Liver (tissue), 9 donors: ENCODE results near the gene TRIM59. TPM values are rescaled to one million over a fixed set of nuclear protein-coding genes. Genes with fewer than 3 reads are reported as not detected.

Experiments
- DNase-seq: peaks from one replicate; pipeline ENCODE4 v3.0.0-alpha.2; 2017; ENCODE audit warnings: low spot score
- H3K27ac ChIP-seq, 2 donors: one replicate each; pipeline ENCODE4 v1.7.0; 2013; ENCODE audit warnings: inconsistent platforms in 2 of 2, low read length in 2 of 2, control low read depth in 1 of 2, low read depth in 1 of 2, mild to moderate bottlenecking in 1 of 2
- H3K27me3 ChIP-seq, 4 donors: one replicate each; pipeline versions ENCODE4 v1.6.1 to v1.7.0; 2013; ENCODE audit warnings: low read length in 3 of 4, inconsistent platforms in 1 of 4, mild to moderate bottlenecking in 1 of 4, moderate library complexity in 1 of 4; ENCODE audit not compliant: control insufficient read depth in 4 of 4, insufficient read depth in 4 of 4
- H3K36me3 ChIP-seq, 4 donors: one replicate each; pipeline versions ENCODE4 v1.6.1 to v1.7.0; 2013; ENCODE audit warnings: low read length in 3 of 4, mild to moderate bottlenecking in 3 of 4, low read depth in 1 of 4, moderate library complexity in 1 of 4; ENCODE audit not compliant: control insufficient read depth in 4 of 4, insufficient read depth in 3 of 4
- H3K4me1 ChIP-seq, 4 donors: one replicate each; pipeline versions ENCODE4 v1.6.1 to v1.7.0; 2013; ENCODE audit warnings: low read length in 3 of 4, mild to moderate bottlenecking in 3 of 4, moderate library complexity in 1 of 4; ENCODE audit not compliant: control insufficient read depth in 4 of 4, insufficient read depth in 4 of 4
- H3K4me3 ChIP-seq, 3 donors: one replicate each; pipeline versions ENCODE4 v1.6.1 to v1.7.0; 2013; ENCODE audit warnings: low read length in 3 of 3, control low read depth in 1 of 3, low read depth in 1 of 3, mild to moderate bottlenecking in 1 of 3
- H3K9ac ChIP-seq, 2 donors: one replicate each; pipeline ENCODE4 v1.7.0; 2013; ENCODE audit warnings: low read length in 2 of 2, mild to moderate bottlenecking in 2 of 2, moderate library complexity in 2 of 2, control low read depth in 1 of 2, low read depth in 1 of 2
- H3K9me3 ChIP-seq, 4 donors: one replicate each; pipeline versions ENCODE4 v1.6.1 to v1.7.0; 2013; ENCODE audit warnings: low read length in 3 of 4; ENCODE audit not compliant: control insufficient read depth in 4 of 4
- EGR1 ChIP-seq, 2 donors: IDR thresholded peaks; 2 replicates each; pipeline ENCODE4 v1.6.1; 2016 to 2018; ENCODE audit warnings: antibody characterized with exemption in 2 of 2, low read depth in 2 of 2
- FOXA1 ChIP-seq: IDR thresholded peaks from 2 replicates; pipeline ENCODE4 v1.6.1; 2016; ENCODE audit warnings: antibody characterized with exemption
- FOXA2 ChIP-seq: IDR thresholded peaks from 2 replicates; pipeline ENCODE4 v1.6.1; 2016; ENCODE audit warnings: antibody characterized with exemption
- GABPA ChIP-seq, 2 donors: IDR thresholded peaks in 1 of 2; conservative IDR thresholded peaks in 1 of 2; 2 replicates each; pipeline ENCODE4 v1.6.1; 2016; ENCODE audit warnings: antibody characterized with exemption in 2 of 2, mild to moderate bottlenecking in 1 of 2, moderate library complexity in 1 of 2
- HNF4A ChIP-seq, 2 donors: conservative IDR thresholded peaks; 2 replicates each; pipeline ENCODE4 v1.6.1; 2016; ENCODE audit warnings: antibody characterized with exemption in 2 of 2, mild to moderate bottlenecking in 2 of 2
- HNF4G ChIP-seq: IDR thresholded peaks from 2 replicates; pipeline ENCODE4 v1.6.1; 2016; ENCODE audit warnings: antibody characterized with exemption
- JUND ChIP-seq, 2 donors: IDR thresholded peaks; 2 replicates each; pipeline ENCODE4 v1.6.1; 2016; ENCODE audit warnings: antibody characterized with exemption in 2 of 2
- NR2F2 ChIP-seq: IDR thresholded peaks from 2 replicates; pipeline ENCODE4 v1.6.1; 2016; ENCODE audit warnings: antibody characterized with exemption
- RXRA ChIP-seq, 2 donors: IDR thresholded peaks; 2 replicates each; pipeline ENCODE4 v1.6.1; 2017 to 2018; ENCODE audit warnings: antibody characterized with exemption in 2 of 2, mild to moderate bottlenecking in 1 of 2
- SP1 ChIP-seq: IDR thresholded peaks from 2 replicates; pipeline ENCODE4 v1.6.1; 2018; ENCODE audit warnings: antibody characterized with exemption, mild to moderate bottlenecking
- WGBS: extraction: QIAGEN DNeasy Blood & Tissue Kit; methylation state at CpG from one replicate; pipeline ENCODE4 v1.1.7; 2013; 5-methylcytosine and 5-hydroxymethylcytosine counted together
- polyA plus RNA-seq, 2 donors: library from polyadenylated mRNA; stranded (reverse) in 1 of 2; unstranded in 1 of 2; fragments of 200-250 nt in 1 of 2; fragments of >200 nt in 1 of 2; fragmentation: Nextera tagmentation in 1 of 2; extraction: Ambion mirVana in 1 of 2; gene quantifications; one replicate each; pipeline versions ENCODE4 v1.2.1 to v1.2.3, GENCODE V29; 2013 to 2015
- total RNA-seq, 2 donors: library from RNA; depleted of rRNA; stranded (reverse); fragments of >200 nt; gene quantifications; one replicate each; pipeline ENCODE4 v1.2.3, GENCODE V29; 2014
- TF ChIP-seq, protein P1 (sequence below): IDR thresholded peaks from 2 replicates; pipeline ENCODE4 v1.6.1; 2016; ENCODE audit warnings: antibody characterized with exemption, mild to moderate bottlenecking
- TF ChIP-seq, protein P2 (sequence below): IDR thresholded peaks from 2 replicates; pipeline ENCODE4 v1.6.1; 2016; ENCODE audit warnings: antibody characterized with exemption
- TF ChIP-seq, protein P3 (sequence below): IDR thresholded peaks from 2 replicates; pipeline ENCODE4 v1.6.1; 2016; ENCODE audit warnings: antibody characterized with exemption
- TF ChIP-seq, protein P4 (sequence below): fragments of 150-350 bp; IDR thresholded peaks from 2 replicates; pipeline ENCODE4 v1.5.1; 2017; ENCODE audit warnings: improper control_type of control experiment, low read depth, low read length; ENCODE audit not compliant: missing input control
- TF ChIP-seq, protein P5 (sequence below): IDR thresholded peaks from 2 replicates; pipeline ENCODE4 v1.6.1; 2016; ENCODE audit warnings: antibody characterized with exemption
- donor health status: healthy.
- donor health status: healthy.
- donor health status: healthy.
- donor health status: healthy.
- donor health status: healthy.

TRIM59 gene
- total and polyA plus RNA-seq, 4 donors, result 0.18 to 33.3 (median 0.87) TPM

DNA sequence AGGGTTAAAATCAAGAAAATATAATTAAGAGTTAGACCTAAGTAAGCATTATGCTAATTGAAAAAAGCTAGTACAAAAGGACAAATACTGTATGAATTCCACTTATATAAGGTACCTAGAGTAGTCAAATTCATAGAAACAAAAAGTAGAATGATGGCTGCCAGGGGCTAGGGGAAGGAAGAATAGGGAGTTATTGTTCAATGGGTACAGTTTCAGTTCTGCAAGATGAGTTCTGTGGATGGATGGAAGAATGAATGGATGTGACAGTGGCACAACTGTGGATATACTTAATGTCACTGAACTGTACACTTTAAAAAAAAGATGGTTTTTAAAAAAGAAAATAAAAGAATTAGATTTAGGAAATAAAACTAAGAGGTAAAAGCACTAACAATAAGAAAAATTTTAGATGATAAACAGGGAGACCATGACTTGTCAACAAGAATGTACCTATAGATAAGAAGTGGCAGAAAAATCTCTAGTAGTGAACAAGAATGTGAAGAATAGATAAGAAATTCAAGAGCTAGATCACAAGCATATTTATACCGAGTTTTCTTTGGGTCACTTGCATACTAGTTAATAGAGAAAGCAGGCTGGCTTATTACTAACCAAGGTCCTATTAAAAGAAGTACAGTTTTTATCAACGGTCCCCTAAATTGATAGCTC, 56.1 kb downstream of the TRIM59 start:
- Histone ChIP-seq H3K27me3 (no peaks in the 10 kb centered on the region), H3K4me1 (peaks cover 0 to 3% (median 3%) of the 10 kb centered on the region in 4 donors), H3K27ac (no peak overlapping the region), H3K4me3 (no peak overlapping the region), H3K36me3 (no peaks in the 10 kb centered on the region), H3K9me3 (no peaks in the 10 kb centered on the region), H3K9ac (no peak overlapping the region)
- WGBS, result 87% methylated on average over 2 of the region's 2 CpGs
- no peak for DNase-seq
- TF ChIP-seq NR2F2 (no peak), FOXA1 (no peak), EGR1 (IDR thresholded peaks at IDR 0.05; ENCODE audit: low read depth in 2 of 2) (no peak), JUND (IDR thresholded peaks at IDR 0.05) (no peak), RXRA (IDR thresholded peaks at IDR 0.05) (no peak), HNF4A (conservative IDR thresholded peaks at IDR 0.05) (no peak), GABPA (IDR thresholded peaks at IDR 0.05 in 1 of 2, conservative IDR thresholded peaks at IDR 0.05 in 1 of 2) (no peak), HNF4G (no peak)
- TF ChIP-seq, protein P1, sequence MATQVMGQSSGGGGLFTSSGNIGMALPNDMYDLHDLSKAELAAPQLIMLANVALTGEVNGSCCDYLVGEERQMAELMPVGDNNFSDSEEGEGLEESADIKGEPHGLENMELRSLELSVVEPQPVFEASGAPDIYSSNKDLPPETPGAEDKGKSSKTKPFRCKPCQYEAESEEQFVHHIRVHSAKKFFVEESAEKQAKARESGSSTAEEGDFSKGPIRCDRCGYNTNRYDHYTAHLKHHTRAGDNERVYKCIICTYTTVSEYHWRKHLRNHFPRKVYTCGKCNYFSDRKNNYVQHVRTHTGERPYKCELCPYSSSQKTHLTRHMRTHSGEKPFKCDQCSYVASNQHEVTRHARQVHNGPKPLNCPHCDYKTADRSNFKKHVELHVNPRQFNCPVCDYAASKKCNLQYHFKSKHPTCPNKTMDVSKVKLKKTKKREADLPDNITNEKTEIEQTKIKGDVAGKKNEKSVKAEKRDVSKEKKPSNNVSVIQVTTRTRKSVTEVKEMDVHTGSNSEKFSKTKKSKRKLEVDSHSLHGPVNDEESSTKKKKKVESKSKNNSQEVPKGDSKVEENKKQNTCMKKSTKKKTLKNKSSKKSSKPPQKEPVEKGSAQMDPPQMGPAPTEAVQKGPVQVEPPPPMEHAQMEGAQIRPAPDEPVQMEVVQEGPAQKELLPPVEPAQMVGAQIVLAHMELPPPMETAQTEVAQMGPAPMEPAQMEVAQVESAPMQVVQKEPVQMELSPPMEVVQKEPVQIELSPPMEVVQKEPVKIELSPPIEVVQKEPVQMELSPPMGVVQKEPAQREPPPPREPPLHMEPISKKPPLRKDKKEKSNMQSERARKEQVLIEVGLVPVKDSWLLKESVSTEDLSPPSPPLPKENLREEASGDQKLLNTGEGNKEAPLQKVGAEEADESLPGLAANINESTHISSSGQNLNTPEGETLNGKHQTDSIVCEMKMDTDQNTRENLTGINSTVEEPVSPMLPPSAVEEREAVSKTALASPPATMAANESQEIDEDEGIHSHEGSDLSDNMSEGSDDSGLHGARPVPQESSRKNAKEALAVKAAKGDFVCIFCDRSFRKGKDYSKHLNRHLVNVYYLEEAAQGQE, result no peak
- TF ChIP-seq, protein P2, sequence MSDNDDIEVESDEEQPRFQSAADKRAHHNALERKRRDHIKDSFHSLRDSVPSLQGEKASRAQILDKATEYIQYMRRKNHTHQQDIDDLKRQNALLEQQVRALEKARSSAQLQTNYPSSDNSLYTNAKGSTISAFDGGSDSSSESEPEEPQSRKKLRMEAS, result no peak

DNA sequence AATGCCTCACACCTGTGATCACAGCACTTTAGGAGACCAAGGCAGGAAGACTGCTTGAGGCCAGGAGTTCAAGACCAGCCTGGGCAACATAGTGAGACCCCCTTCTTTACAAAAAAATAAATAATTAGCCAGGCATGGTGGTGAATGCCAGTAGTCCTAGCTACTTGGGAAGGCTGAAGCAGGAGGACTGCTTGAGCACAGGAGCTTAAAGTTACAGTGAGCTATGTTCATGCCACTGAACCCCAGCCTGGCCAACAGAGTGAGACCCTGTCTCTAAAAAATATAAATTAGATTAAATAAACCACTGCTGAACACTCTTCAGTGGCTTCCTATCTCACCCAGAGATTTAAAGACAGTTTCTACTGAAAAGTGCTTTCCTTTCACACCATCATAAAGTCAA, 56.8 kb downstream of the TRIM59 start:
- H3K4me1 ChIP-seq, result no peaks in the 10 kb centered on the region
- H3K36me3 ChIP-seq, result no peaks in the 10 kb centered on the region
- H3K9me3 ChIP-seq, result no peaks in the 10 kb centered on the region
- no peak overlapping the region for H3K4me3 ChIP-seq
- no peaks in the 10 kb centered on the region for H3K27me3 ChIP-seq
- H3K9ac ChIP-seq, result no peak overlapping the region
- H3K27ac ChIP-seq, result no peak overlapping the region
- TF ChIP-seq HNF4G, result no peak
- TF ChIP-seq RXRA (IDR thresholded peaks at IDR 0.05), result no peak
- DNase-seq, result no peak

DNA sequence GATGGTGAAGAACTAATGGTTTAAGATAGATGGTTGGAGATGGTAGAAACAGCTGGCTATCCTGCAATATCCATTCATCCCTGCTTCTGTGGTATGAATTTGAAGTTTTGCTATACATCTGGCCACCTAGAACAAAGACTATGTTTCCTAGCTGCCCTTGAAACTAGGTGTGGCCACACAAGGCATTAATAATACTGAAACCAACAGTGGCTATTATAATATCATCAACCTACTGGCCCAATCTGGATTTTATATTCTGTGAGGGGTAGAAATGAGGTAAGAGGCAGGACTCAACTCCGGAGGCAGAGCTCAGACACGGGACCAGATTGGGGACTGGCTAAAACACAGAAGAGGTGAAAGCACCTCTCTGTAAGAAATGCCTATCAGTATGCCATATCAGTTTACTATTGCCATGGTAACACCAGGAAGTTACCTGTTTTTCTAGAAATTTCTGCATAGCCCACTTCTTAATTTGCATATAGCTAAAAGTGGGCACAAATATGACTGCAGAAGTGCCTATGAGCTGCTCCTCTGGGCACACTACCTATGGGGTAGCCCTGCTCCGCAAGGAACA, 58.9 kb downstream of the TRIM59 start:
- 96% methylated on average over 3 of the region's 3 CpGs for WGBS
- Histone ChIP-seq H3K4me3 (no peak overlapping the region), H3K9me3 (no peaks in the 10 kb centered on the region), H3K27ac (no peak overlapping the region), H3K27me3 (no peaks in the 10 kb centered on the region), H3K36me3 (no peaks in the 10 kb centered on the region), H3K4me1 (no peaks in the 10 kb centered on the region), H3K9ac (no peak overlapping the region)
- DNase-seq, result no peak
- TF ChIP-seq, protein P3, sequence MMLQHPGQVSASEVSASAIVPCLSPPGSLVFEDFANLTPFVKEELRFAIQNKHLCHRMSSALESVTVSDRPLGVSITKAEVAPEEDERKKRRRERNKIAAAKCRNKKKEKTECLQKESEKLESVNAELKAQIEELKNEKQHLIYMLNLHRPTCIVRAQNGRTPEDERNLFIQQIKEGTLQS, result no peak
- TF ChIP-seq HNF4A (conservative IDR thresholded peaks at IDR 0.05) (no peak), SP1 (no peak), RXRA (IDR thresholded peaks at IDR 0.05) (no peak), JUND (IDR thresholded peaks at IDR 0.05) (no peak), FOXA2 (no peak)
- TF ChIP-seq, protein P4, sequence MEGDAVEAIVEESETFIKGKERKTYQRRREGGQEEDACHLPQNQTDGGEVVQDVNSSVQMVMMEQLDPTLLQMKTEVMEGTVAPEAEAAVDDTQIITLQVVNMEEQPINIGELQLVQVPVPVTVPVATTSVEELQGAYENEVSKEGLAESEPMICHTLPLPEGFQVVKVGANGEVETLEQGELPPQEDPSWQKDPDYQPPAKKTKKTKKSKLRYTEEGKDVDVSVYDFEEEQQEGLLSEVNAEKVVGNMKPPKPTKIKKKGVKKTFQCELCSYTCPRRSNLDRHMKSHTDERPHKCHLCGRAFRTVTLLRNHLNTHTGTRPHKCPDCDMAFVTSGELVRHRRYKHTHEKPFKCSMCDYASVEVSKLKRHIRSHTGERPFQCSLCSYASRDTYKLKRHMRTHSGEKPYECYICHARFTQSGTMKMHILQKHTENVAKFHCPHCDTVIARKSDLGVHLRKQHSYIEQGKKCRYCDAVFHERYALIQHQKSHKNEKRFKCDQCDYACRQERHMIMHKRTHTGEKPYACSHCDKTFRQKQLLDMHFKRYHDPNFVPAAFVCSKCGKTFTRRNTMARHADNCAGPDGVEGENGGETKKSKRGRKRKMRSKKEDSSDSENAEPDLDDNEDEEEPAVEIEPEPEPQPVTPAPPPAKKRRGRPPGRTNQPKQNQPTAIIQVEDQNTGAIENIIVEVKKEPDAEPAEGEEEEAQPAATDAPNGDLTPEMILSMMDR, result no peak
- TF ChIP-seq, protein P5, sequence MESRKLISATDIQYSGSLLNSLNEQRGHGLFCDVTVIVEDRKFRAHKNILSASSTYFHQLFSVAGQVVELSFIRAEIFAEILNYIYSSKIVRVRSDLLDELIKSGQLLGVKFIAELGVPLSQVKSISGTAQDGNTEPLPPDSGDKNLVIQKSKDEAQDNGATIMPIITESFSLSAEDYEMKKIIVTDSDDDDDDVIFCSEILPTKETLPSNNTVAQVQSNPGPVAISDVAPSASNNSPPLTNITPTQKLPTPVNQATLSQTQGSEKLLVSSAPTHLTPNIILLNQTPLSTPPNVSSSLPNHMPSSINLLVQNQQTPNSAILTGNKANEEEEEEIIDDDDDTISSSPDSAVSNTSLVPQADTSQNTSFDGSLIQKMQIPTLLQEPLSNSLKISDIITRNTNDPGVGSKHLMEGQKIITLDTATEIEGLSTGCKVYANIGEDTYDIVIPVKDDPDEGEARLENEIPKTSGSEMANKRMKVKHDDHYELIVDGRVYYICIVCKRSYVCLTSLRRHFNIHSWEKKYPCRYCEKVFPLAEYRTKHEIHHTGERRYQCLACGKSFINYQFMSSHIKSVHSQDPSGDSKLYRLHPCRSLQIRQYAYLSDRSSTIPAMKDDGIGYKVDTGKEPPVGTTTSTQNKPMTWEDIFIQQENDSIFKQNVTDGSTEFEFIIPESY, result no peak
- TF ChIP-seq, protein P1, result no peak
